ENCODE results near the gene PRKAG1. TPM values are rescaled to one million over a fixed set of nuclear protein-coding genes. Genes with fewer than 3 reads are reported as not detected.

Gene PRKAG1
- total RNA-seq, 4 donors from 2014 or later, result 55.9 to 79.9 (median 64.2) TPM

GRCh38 chr12:49049566-49050224 is 31.1 kb upstream of the PRKAG1 start:
- Histone ChIP-seq H3K27me3 (no peaks in the 10 kb centered on the region), H3K4me1 (peaks cover 0 to 7% (median 0%) of the 10 kb centered on the region in 3 donors), H3K27ac (no peak overlapping the region), H3K36me3 (peaks cover 0 to 100% of the 10 kb centered on the region in 2 donors), H3K9me3 (no peaks in the 10 kb centered on the region), H3K4me3 (no peak overlapping the region)
- TF ChIP-seq CTCF (IDR thresholded peaks at IDR 0.05), result no peak
- no peak for TF ChIP-seq POLR2A (IDR thresholded peaks at IDR 0.05)
- no peak for TF ChIP-seq EP300 (IDR thresholded peaks at IDR 0.05)
- TF ChIP-seq POLR2AphosphoS5 (IDR thresholded peaks at IDR 0.05), result no peak
- 66% methylated on average over 10 of the region's 20 CpGs; no CpG with 5 or more reads in 1 of the 2 donors for WGBS, 2 donors (ENCODE audit: low coverage in 1 of 2)
- ATAC-seq, result no peak

GRCh38 chr12:49048953-49049352 is 30.4 kb upstream of the PRKAG1 start:
- Histone ChIP-seq H3K9me3 (no peaks in the 10 kb centered on the region), H3K36me3 (peaks cover 0 to 100% of the 10 kb centered on the region in 2 donors), H3K27ac (no peak overlapping the region), H3K27me3 (no peaks in the 10 kb centered on the region), H3K4me1 (no peaks in the 10 kb centered on the region), H3K4me3 (no peak overlapping the region)
- TF ChIP-seq POLR2AphosphoS5 (IDR thresholded peaks at IDR 0.05) (no peak), POLR2A (IDR thresholded peaks at IDR 0.05) (no peak), EP300 (IDR thresholded peaks at IDR 0.05) (no peak), CTCF (IDR thresholded peaks at IDR 0.05) (no peak)
- WGBS, 2 donors (ENCODE audit: low coverage in 1 of 2), result 40 to 92% methylated on average over 1 to 6 of the region's 10 CpGs
- ATAC-seq, result no peak

- no peaks in the 10 kb centered on the region for H3K9me3 ChIP-seq
- 50% methylated on average over 2 of the region's 12 CpGs; no CpG with 5 or more reads in 1 of the 2 donors for WGBS, 2 donors (ENCODE audit: low coverage in 1 of 2)
- H3K4me3 ChIP-seq, result no peak overlapping the region
- no peaks in the 10 kb centered on the region for H3K4me1 ChIP-seq
- H3K27me3 ChIP-seq, result no peaks in the 10 kb centered on the region
- H3K27ac ChIP-seq, result no peak overlapping the region
- TF ChIP-seq EP300 (IDR thresholded peaks at IDR 0.05) (no peak), POLR2AphosphoS5 (IDR thresholded peaks at IDR 0.05) (no peak), POLR2A (IDR thresholded peaks at IDR 0.05) (no peak), CTCF (IDR thresholded peaks at IDR 0.05) (no peak)
- peaks cover 0 to 100% of the 10 kb centered on the region in 2 donors for H3K36me3 ChIP-seq
- ATAC-seq, result no peak
These were observed 27.7 kb upstream of the PRKAG1 start for GRCh38 chr12:49046129-49046895.

- H3K4me3 ChIP-seq, result no peak overlapping the region
- H3K4me1 ChIP-seq, result no peaks in the 10 kb centered on the region
- no peaks in the 10 kb centered on the region for H3K27me3 ChIP-seq
- H3K27ac ChIP-seq, result no peak overlapping the region
- ATAC-seq, result no peak
- peaks cover 0 to 100% of the 10 kb centered on the region in 2 donors for H3K36me3 ChIP-seq
- TF ChIP-seq POLR2A (IDR thresholded peaks at IDR 0.05) (no peak), EP300 (IDR thresholded peaks at IDR 0.05) (no peak), POLR2AphosphoS5 (IDR thresholded peaks at IDR 0.05) (no peak), CTCF (IDR thresholded peaks at IDR 0.05) (no peak)
- 90% methylated on average over 2 of the region's 12 CpGs; no CpG with 5 or more reads in 1 of the 2 donors for WGBS, 2 donors (ENCODE audit: low coverage in 1 of 2)
- H3K9me3 ChIP-seq, result no peaks in the 10 kb centered on the region
These were observed 26.1 kb upstream of the PRKAG1 start for GRCh38 chr12:49044660-49045059.

Data from gastroesophageal sphincter (tissue), 4 donors.